SU-DHL-6 (cell line): ENCODE measurements around the gene SMC4.

Experiments
- H2AFZ ChIP-seq: fragments of 200-600 bp; sonication (generic); 2 replicates; pipeline ENCODE4 v1.6.1; 2014; ENCODE audit warnings: low read depth, mild to moderate bottlenecking, moderate library complexity, mixed read lengths, antibody characterized with exemption, low read length; ENCODE audit not compliant: severe bottlenecking
- H3F3A ChIP-seq: fragments of 200-600 bp; shearing (Covaris generic); 2 replicates; pipeline ENCODE4 v1.6.0; 2016; ENCODE audit warnings: antibody characterized with exemption, mild to moderate bottlenecking; ENCODE audit not compliant: insufficient read depth
- H3K27ac ChIP-seq: fragments of 200-600 bp; sonication (generic); 2 replicates; pipeline ENCODE4 v1.5.1; 2016; ENCODE audit warnings: low read depth, mild to moderate bottlenecking, low read length, moderate library complexity, mixed read lengths
- H3K27me3 ChIP-seq: fragments of 200-600 bp; sonication (generic), shearing (Covaris generic); 2 replicates; pipeline ENCODE4 v1.6.0; 2014; ENCODE audit warnings: mild to moderate bottlenecking, low read length
- H3K36me3 ChIP-seq: fragments of 200-600 bp; sonication (generic); 2 replicates; pipeline ENCODE4 v1.6.1; 2014; ENCODE audit warnings: mild to moderate bottlenecking, low read length, mixed read lengths
- H3K4me2 ChIP-seq: fragments of 300-600, 200-600 bp; shearing (Covaris generic), sonication (generic); 2 replicates; pipeline ENCODE4 v1.6.0; 2014; ENCODE audit warnings: low read length, low read depth, mild to moderate bottlenecking; ENCODE audit not compliant: poor library complexity, severe bottlenecking
- H3K4me3 ChIP-seq: fragments of 200-600 bp; sonication (generic); 2 replicates; pipeline ENCODE4 v1.5.1; 2014; ENCODE audit warnings: antibody characterized with exemption, low read length, mild to moderate bottlenecking, mixed read lengths; ENCODE audit not compliant: insufficient read depth, poor library complexity, severe bottlenecking
- H3K79me2 ChIP-seq: fragments of 200-600 bp; sonication (generic); 2 replicates; pipeline ENCODE4 v1.6.1; 2014; ENCODE audit warnings: mild to moderate bottlenecking, low read length, moderate library complexity; ENCODE audit not compliant: insufficient read depth
- H3K9ac ChIP-seq: fragments of 200-600 bp; sonication (generic); 2 replicates; pipeline ENCODE4 v1.7.0; 2014; ENCODE audit warnings: mild to moderate bottlenecking, low read length
- H3K9me2 ChIP-seq: fragments of 200-600 bp; sonication (generic); replicated peaks from 2 replicates; pipeline ENCODE4 v1.6.1; 2014; ENCODE audit warnings: low read length; ENCODE audit not compliant: insufficient read depth
- H3K9me3 ChIP-seq: fragments of 200-600 bp; sonication (generic); 2 replicates; pipeline ENCODE4 v1.6.1; 2014; ENCODE audit warnings: low read length, mixed read lengths; ENCODE audit not compliant: insufficient read depth
- H4K20me1 ChIP-seq: fragments of 200-600 bp; sonication (generic); 2 replicates; pipeline ENCODE4 v1.6.1; 2014; ENCODE audit warnings: low read depth, mild to moderate bottlenecking, antibody characterized with exemption, low read length, moderate library complexity, mixed read lengths
- EZH2phosphoT487 ChIP-seq: fragments of 200-600 bp; sonication (generic), shearing (Covaris generic); conservative IDR thresholded peaks from 2 replicates; pipeline ENCODE4 v1.6.1; 2018; ENCODE audit warnings: mild to moderate bottlenecking, antibody characterized with exemption, low read length, moderate library complexity, mixed read lengths
- TF ChIP-seq, protein P1 (sequence below): fragments of 200-600 bp; sonication (generic); IDR thresholded peaks from one replicate; pipeline ENCODE4 v1.5.1; 2017; ENCODE audit warnings: antibody characterized with exemption, mild to moderate bottlenecking, low read length, moderate library complexity; ENCODE audit not compliant: insufficient read depth, poor library complexity, severe bottlenecking

SMC4 gene

DNA sequence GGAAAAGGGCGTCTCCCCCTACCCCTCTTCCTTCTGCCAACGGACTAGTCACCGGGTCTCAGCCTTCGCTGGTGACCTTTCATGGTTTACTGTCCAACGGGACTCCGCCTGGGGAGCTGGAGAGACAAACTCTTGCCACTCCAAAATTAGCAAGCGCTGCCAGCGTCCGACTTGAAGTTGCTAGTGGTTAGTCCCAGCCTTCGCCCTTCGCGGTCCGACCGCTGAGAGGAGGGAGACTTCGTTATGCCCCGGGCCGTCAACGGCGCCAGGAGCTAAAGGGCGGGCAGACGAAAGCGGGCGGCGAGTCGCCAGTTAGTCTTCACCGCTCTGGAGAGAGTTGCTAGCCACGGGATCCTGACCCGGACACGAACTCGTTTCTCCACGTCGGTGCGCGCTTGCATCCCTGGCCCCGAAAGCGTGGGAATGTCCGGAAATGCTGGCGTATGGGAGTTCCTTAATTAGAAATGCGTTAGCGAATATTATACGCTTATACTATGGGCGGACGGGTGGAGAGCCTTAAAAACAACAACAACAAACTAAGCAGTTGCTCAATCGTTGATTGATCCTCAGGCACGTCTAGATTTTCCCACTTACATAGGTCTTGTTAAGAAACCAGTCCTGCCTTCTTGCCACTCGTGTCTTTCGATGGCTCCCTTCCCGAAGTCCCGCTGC lies 716 bp downstream of the SMC4 start:
- Histone ChIP-seq H3K79me2 (peaks cover 85% of the 10 kb centered on the region), H3K9ac (peak overlapping the region; percentile 98), H3K27me3 (no peaks in the 10 kb centered on the region), H3K9me2 (no peaks in the 10 kb centered on the region), H3K36me3 (peaks cover 49% of the 10 kb centered on the region), H3K9me3 (no peaks in the 10 kb centered on the region), H3K4me3 (peak overlapping the region; percentile 94), H3K27ac (peak overlapping the region; percentile 89), H3K4me2 (peak overlapping the region; percentile 96), H2AFZ (no peak overlapping the region), H3F3A (peaks cover 24% of the 10 kb centered on the region), H4K20me1 (peaks cover 43% of the 10 kb centered on the region)
- TF ChIP-seq, protein P1, sequence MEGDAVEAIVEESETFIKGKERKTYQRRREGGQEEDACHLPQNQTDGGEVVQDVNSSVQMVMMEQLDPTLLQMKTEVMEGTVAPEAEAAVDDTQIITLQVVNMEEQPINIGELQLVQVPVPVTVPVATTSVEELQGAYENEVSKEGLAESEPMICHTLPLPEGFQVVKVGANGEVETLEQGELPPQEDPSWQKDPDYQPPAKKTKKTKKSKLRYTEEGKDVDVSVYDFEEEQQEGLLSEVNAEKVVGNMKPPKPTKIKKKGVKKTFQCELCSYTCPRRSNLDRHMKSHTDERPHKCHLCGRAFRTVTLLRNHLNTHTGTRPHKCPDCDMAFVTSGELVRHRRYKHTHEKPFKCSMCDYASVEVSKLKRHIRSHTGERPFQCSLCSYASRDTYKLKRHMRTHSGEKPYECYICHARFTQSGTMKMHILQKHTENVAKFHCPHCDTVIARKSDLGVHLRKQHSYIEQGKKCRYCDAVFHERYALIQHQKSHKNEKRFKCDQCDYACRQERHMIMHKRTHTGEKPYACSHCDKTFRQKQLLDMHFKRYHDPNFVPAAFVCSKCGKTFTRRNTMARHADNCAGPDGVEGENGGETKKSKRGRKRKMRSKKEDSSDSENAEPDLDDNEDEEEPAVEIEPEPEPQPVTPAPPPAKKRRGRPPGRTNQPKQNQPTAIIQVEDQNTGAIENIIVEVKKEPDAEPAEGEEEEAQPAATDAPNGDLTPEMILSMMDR = no peak
- no peak for TF ChIP-seq EZH2phosphoT487

DNA sequence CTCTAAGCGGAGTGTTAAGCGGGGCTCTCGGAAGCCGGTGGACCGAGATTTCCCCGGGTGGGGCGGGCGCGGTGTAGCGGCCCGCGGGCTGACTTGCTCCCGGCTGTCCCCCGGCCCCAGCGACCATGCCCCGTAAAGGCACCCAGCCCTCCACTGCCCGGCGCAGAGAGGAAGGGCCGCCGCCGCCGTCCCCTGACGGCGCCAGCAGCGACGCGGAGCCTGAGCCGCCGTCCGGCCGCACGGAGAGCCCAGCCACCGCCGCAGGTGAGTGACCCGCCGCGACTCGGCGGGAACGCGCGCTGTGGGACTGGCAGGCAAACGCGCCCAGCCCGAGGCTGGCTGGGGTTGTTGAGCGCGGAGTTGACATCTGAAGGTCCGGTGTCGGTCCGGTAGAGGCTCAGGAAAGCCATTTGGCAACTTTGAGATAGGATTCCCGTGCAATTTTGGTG lies 1.3 kb downstream of the SMC4 start:
- Histone ChIP-seq H3K27ac (peak overlapping the region; percentile 89), H3K36me3 (peaks cover 55% of the 10 kb centered on the region), H3K4me3 (peak overlapping the region; percentile 94), H3K9me3 (no peaks in the 10 kb centered on the region), H3K9ac (peak overlapping the region; percentile 98), H2AFZ (no peak overlapping the region), H4K20me1 (peaks cover 48% of the 10 kb centered on the region), H3K4me2 (peak overlapping the region; percentile 96), H3K9me2 (no peaks in the 10 kb centered on the region), H3K27me3 (no peaks in the 10 kb centered on the region), H3K79me2 (peaks cover 85% of the 10 kb centered on the region), H3F3A (peaks cover 30% of the 10 kb centered on the region)
- no peak for TF ChIP-seq EZH2phosphoT487
- TF ChIP-seq, protein P1 = no peak

DNA sequence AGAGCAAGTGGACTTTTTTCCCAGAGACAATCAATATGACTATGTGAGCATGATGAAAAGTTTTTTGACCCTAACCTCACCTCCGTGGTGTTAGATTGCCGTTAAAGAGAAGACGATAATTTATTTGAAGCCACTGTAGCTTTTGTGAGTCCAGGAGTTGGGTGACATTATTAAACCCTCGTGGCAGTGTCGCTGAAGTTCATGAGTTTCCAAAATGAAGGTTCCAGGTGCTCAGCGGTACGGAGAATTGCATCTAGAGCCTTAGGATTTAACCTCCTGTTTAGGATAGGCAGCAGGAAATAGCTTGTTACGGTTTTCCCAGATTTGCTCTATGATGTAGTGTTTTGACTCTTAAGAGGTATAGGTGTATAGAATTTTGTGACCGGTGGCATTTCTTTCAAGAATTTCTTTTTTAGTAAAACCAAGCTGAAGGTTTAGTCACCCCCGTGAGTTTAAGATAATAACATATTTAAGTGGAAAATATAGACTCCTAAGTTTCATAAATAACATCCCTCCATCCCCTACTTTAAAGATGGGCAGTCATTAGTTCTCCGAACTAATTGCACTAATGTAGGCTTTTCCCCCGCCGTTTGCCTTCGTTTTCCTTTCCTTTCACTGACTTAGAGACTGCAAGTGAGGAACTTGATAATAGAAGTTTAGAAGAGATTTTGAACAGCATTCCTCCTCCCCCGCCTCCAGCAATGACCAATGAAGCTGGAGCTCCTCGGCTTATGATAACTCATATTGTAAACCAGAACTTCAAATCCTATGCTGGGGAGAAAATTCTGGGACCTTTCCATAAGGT lies 2.0 kb downstream of the SMC4 start:
- peaks cover 56% of the 10 kb centered on the region for H4K20me1 ChIP-seq
- TF ChIP-seq EZH2phosphoT487 = no peak
- TF ChIP-seq, protein P1 = no peak
- peaks cover 62% of the 10 kb centered on the region for H3K36me3 ChIP-seq
- H3K27ac ChIP-seq = peak overlapping the region; percentile 89
- H2AFZ ChIP-seq = no peak overlapping the region
- H3K9me3 ChIP-seq = no peaks in the 10 kb centered on the region
- H3K79me2 ChIP-seq = peaks cover 90% of the 10 kb centered on the region
- peak overlapping the region; percentile 98 for H3K9ac ChIP-seq
- H3K4me3 ChIP-seq = peak overlapping the region; percentile 94
- H3K27me3 ChIP-seq = no peaks in the 10 kb centered on the region
- no peaks in the 10 kb centered on the region for H3K9me2 ChIP-seq
- H3K4me2 ChIP-seq = peak overlapping the region; percentile 96
- H3F3A ChIP-seq = peaks cover 38% of the 10 kb centered on the region
